ENCODE results near the gene C19orf53. TPM values are rescaled to one million over a fixed set of nuclear protein-coding genes. Genes with fewer than 3 reads are reported as not detected.
"Not testable (repeated sequence)": the region's sequence is repeated elsewhere in the genome, so short reads cannot be mapped to it uniquely, and the experiment has no call there.

Gene C19orf53
- total RNA-seq, 1 donor from 2014 or later: 89.1 TPM

DNA sequence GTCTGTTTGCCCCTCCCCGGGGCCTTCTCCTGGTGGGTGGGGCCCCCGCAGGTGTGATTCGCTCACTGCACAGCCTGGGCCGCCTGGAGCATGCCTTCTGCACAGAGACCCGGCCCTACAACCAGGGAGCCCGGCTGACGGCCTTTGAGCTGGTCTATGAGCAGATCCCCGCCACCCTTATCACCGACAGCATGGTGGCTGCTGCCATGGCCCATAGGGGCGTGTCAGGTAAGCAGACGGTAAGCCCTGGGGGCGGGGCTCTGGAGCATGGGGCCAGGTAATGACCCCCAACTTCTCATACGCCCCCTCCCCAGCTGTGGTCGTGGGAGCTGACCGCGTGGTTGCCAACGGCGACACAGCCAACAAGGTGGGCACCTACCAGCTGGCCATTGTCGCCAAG is 5.7 kb upstream of the C19orf53 start:
- H3K36me3 Mint-ChIP-seq (ENCODE audit: low read depth): peaks cover 6% of the 10 kb centered on the region
- no peak overlapping the region for H3K4me3 Mint-ChIP-seq
- H3K27ac Mint-ChIP-seq (ENCODE audit: unreplicated experiment): no peak overlapping the region
- H3K9me3 Mint-ChIP-seq: no peaks in the 10 kb centered on the region
- peaks cover 12% of the 10 kb centered on the region for H3K4me1 Mint-ChIP-seq
- no peaks in the 10 kb centered on the region for H3K27me3 Mint-ChIP-seq (ENCODE audit: low read depth)
- TF ChIP-seq, protein P1, sequence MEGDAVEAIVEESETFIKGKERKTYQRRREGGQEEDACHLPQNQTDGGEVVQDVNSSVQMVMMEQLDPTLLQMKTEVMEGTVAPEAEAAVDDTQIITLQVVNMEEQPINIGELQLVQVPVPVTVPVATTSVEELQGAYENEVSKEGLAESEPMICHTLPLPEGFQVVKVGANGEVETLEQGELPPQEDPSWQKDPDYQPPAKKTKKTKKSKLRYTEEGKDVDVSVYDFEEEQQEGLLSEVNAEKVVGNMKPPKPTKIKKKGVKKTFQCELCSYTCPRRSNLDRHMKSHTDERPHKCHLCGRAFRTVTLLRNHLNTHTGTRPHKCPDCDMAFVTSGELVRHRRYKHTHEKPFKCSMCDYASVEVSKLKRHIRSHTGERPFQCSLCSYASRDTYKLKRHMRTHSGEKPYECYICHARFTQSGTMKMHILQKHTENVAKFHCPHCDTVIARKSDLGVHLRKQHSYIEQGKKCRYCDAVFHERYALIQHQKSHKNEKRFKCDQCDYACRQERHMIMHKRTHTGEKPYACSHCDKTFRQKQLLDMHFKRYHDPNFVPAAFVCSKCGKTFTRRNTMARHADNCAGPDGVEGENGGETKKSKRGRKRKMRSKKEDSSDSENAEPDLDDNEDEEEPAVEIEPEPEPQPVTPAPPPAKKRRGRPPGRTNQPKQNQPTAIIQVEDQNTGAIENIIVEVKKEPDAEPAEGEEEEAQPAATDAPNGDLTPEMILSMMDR (conservative IDR thresholded peaks at IDR 0.05): no peak
- DNase-seq (ENCODE audit: low read depth, low spot score): no peak

DNA sequence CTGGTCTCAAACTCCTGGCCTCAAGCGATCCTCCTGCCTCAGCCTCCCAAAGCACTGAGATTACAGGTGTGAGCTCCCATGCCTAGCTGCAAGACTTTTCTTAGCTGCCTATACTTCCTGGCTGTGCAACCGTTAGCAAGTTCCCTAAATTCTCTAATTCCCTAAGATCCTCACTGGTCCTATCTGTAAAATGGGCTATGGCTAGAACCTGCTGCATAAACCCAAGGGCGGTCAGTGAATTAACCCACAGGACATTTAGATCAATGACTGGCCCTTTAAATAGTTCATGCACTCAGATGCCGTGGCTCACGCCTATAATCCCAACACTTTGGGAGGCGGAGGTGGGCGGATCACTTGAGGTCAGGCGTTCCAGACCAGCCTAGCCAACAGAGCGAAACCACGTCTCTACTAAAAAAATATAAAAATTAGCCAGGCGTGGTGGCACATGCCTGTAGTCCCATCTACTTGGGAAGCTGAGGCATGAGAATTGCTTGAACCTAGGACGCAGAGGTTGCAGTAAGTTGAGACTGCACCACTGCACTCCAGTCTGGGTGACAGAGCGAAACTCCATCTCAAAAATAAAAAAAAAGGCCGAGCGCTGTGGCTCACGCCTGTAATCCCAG is 4.1 kb upstream of the C19orf53 start:
- Mint-ChIP-seq H3K9me3 (no peaks in the 10 kb centered on the region), H3K27me3 (ENCODE audit: low read depth) (no peaks in the 10 kb centered on the region), H3K36me3 (ENCODE audit: low read depth) (peaks cover 4% of the 10 kb centered on the region), H3K4me3 (no peak overlapping the region), H3K27ac (ENCODE audit: unreplicated experiment) (no peak overlapping the region), H3K4me1 (peaks cover 14% of the 10 kb centered on the region)
- DNase-seq (ENCODE audit: low read depth, low spot score): no peak
- TF ChIP-seq, protein P1 (conservative IDR thresholded peaks at IDR 0.05): no peak

DNA sequence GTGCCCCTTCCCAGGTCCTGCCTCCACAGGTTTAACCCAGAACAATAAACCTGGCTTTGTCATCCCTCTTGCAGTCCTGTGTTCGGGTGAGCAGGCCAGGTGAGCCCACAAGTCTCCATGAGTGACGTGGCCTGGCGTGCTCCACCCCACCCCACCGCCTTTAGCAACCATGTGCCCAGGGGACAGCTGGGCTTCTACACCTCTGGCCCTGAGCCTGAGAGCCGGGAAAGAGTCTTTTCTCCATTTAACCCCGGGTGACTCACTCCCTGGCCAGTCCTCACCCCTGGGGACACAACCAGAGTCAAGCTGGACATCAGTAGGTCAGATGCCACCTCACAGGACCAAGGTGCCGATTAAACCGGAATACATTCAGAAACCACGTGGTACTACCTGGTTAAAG is 4.1 kb downstream of the C19orf53 start:
- peaks cover 38% of the 10 kb centered on the region for H3K4me1 Mint-ChIP-seq
- TF ChIP-seq, protein P1 (conservative IDR thresholded peaks at IDR 0.05): no peak
- H3K36me3 Mint-ChIP-seq (ENCODE audit: low read depth): peaks cover 8% of the 10 kb centered on the region
- H3K27ac Mint-ChIP-seq (ENCODE audit: unreplicated experiment): no peak overlapping the region
- H3K4me3 Mint-ChIP-seq: peak overlapping the region; percentile 16
- no peak for DNase-seq (ENCODE audit: low read depth, low spot score)
- H3K27me3 Mint-ChIP-seq (ENCODE audit: low read depth): no peaks in the 10 kb centered on the region
- no peaks in the 10 kb centered on the region for H3K9me3 Mint-ChIP-seq

DNA sequence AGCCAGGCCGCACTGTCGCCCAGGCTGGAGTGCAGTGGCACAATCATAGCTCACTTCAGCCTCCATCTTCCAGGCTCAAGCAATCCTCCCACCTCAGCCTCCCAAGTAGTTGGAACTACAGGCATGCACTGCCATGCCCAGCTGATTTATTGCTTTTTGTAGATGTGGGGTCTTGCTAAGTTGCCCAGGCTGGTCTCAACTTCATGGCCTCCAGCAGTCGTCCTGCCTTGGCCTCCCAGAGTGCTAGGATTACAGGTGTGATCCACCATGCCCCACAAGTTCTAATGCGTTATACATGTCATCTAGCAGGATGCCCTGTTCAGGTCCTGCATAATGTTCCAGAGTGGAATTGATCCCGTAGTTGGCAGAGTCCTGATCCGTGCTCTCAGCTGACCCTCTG is 4.6 kb downstream of the C19orf53 start:
- H3K36me3 Mint-ChIP-seq (ENCODE audit: low read depth): peaks cover 8% of the 10 kb centered on the region
- no peak for DNase-seq (ENCODE audit: low read depth, low spot score)
- no peak overlapping the region for H3K27ac Mint-ChIP-seq (ENCODE audit: unreplicated experiment)
- H3K9me3 Mint-ChIP-seq: no peaks in the 10 kb centered on the region
- peaks cover 41% of the 10 kb centered on the region for H3K4me1 Mint-ChIP-seq
- TF ChIP-seq, protein P1 (conservative IDR thresholded peaks at IDR 0.05): no peak
- no peaks in the 10 kb centered on the region for H3K27me3 Mint-ChIP-seq (ENCODE audit: low read depth)
- peak overlapping the region; percentile 16 for H3K4me3 Mint-ChIP-seq

DNA sequence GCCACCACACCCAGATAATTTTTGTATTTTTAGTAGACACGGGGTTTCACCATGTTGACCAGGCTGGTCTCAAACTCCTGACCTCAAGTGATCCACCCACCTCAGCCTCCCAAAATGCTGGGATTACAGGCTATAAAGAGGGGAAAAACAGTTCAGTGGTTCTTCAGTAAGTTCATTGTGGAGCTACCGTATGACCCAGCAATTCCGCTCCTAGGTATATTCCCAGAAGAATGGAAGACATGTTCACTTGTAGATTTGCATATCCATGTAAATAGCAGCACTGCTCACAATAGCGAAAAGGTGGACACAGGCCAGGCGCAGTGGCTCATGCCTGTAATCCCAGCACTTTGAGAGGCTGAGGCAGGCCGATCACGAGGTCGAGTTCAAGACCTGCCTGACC is 5.5 kb downstream of the C19orf53 start:
- peaks cover 35% of the 10 kb centered on the region for H3K4me1 Mint-ChIP-seq
- H3K27me3 Mint-ChIP-seq (ENCODE audit: low read depth); H3K36me3 Mint-ChIP-seq (ENCODE audit: low read depth); DNase-seq (ENCODE audit: low read depth, low spot score); H3K4me3 Mint-ChIP-seq; H3K9me3 Mint-ChIP-seq; H3K27ac Mint-ChIP-seq (ENCODE audit: unreplicated experiment): not testable (repeated sequence)

DNA sequence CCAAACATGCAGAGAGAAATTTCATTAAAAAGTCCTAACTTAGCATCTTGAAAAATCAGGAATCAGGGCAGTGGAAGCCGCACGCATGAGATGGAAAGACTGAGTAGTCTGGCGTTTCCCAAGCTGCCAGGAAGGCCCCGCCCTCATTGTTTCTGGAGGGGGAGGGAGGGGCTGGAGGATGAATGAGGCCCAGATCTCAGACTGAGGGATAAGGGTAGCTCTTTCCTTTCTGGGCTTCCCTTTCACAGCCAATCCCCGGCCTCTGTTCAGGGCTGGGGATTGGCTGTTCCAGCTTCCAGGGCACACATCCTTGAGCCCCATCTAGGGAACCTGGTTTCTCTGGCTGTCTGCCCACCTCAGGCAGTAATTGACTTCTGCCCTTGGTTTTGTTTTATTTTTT is 7.3 kb downstream of the C19orf53 start:
- Mint-ChIP-seq H3K9me3 (no peaks in the 10 kb centered on the region), H3K27ac (ENCODE audit: unreplicated experiment) (no peak overlapping the region), H3K4me3 (peak overlapping the region; percentile 47), H3K27me3 (ENCODE audit: low read depth) (peaks cover 3% of the 10 kb centered on the region), H3K4me1 (peaks cover 22% of the 10 kb centered on the region), H3K36me3 (ENCODE audit: low read depth) (peaks cover 8% of the 10 kb centered on the region)
- TF ChIP-seq, protein P1 (conservative IDR thresholded peaks at IDR 0.05): no peak
- peak; percentile 58 for DNase-seq (ENCODE audit: low read depth, low spot score)
